H1 (cell line): ENCODE results near the gene ANKDD1A. TPM values are rescaled to one million over a fixed set of nuclear protein-coding genes. Genes with fewer than 3 reads are reported as not detected.

Experiments
- CTCF ChIA-PET: fragments of 300-600 bp; sonication (Branson Sonifier 250); formaldehyde crosslinking; loops from one replicate; lab custom pipeline; 2021; ENCODE audit not compliant: partially characterized antibody; lab: Charles Lee
- POLR2A ChIA-PET: fragments of 300-600 bp; sonication (Branson Sonifier 250); formaldehyde crosslinking; loops from one replicate; lab custom pipeline; 2021; ENCODE audit warnings: inconsistent platforms; ENCODE audit not compliant: partially characterized antibody; lab: Charles Lee
- DNase-seq, 2 experiments: peaks; one replicate each; pipeline versions ENCODE4 v3.0.0 to v3.0.0-alpha.2; 2010 to 2022; ENCODE audit warnings: low spot score in 2 of 2, low read depth in 1 of 2, mixed read lengths in 1 of 2
- FAIRE-seq: peaks from 2 replicates; lab custom pipeline; 2011; peaks lifted over from hg19 to GRCh38; lab: Jason Lieb, UNC
- H2AFZ ChIP-seq: 2 replicates; pipeline ENCODE4 v1.8.1; 2012; ENCODE audit warnings: low read length, inconsistent platforms
- H2AK5ac ChIP-seq: 2 replicates; pipeline ENCODE4 v1.6.1; 2013; ENCODE audit warnings: low read depth, low read length
- H2BK120ac ChIP-seq: replicated peaks from 2 replicates; pipeline ENCODE3; 2013; ENCODE audit warnings: low read depth, low read length, inconsistent platforms
- H2BK12ac ChIP-seq: 2 replicates; pipeline ENCODE4 v1.6.1; 2013; ENCODE audit warnings: low read depth, low read length
- H2BK15ac ChIP-seq: 2 replicates; pipeline ENCODE4 v1.6.1; 2013; ENCODE audit warnings: low read length
- H2BK20ac ChIP-seq: 2 replicates; pipeline ENCODE4 v1.6.1; 2013; ENCODE audit warnings: low read length
- H2BK5ac ChIP-seq: 2 replicates; pipeline ENCODE4 v1.6.1; 2013; ENCODE audit warnings: low read depth, low read length
- H3K14ac ChIP-seq: 2 replicates; pipeline ENCODE4 v1.6.1; 2013; ENCODE audit warnings: inconsistent platforms; ENCODE audit not compliant: insufficient read length
- H3K18ac ChIP-seq: 2 replicates; pipeline ENCODE4 v1.6.1; 2013; ENCODE audit warnings: low read length; ENCODE audit errors: extremely low read depth
- H3K23ac ChIP-seq: 2 replicates; pipeline ENCODE4 v1.6.1; 2013; ENCODE audit warnings: inconsistent platforms; ENCODE audit not compliant: insufficient read length
- H3K23me2 ChIP-seq: 2 replicates; pipeline ENCODE4 v1.6.1; 2013; ENCODE audit warnings: low read depth, low read length
- H3K27ac ChIP-seq: 2 replicates; pipeline ENCODE4 v1.6.1; 2011; ENCODE audit warnings: low read depth, low read length, inconsistent platforms
- H3K27me3 ChIP-seq, 4 experiments: replicated peaks in 1 of 4; 1 replicate in 1 of 4; 2 replicates in 3 of 4; pipeline versions ENCODE4 v1.6.1 to v1.8.1; 2011 to 2013; ENCODE audit warnings: low read length in 3 of 4, mild to moderate bottlenecking in 3 of 4, inconsistent platforms in 2 of 4, mixed read lengths in 2 of 4, moderate library complexity in 1 of 4; ENCODE audit not compliant: control insufficient read depth in 3 of 4, insufficient read depth in 3 of 4; ENCODE audit errors: extremely low read depth in 1 of 4
- H3K36me3 ChIP-seq, 4 experiments: 2 replicates each; pipeline versions ENCODE4 v1.6.1 to v1.8.1; 2011 to 2013; ENCODE audit warnings: mild to moderate bottlenecking in 4 of 4, low read length in 3 of 4, moderate library complexity in 2 of 4, control low read depth in 1 of 4, inconsistent platforms in 1 of 4; ENCODE audit not compliant: insufficient read depth in 4 of 4, control insufficient read depth in 2 of 4
- H3K4ac ChIP-seq: replicated peaks from 2 replicates; pipeline ENCODE3; 2013; ENCODE audit warnings: low read length, low read depth, mixed read lengths, inconsistent platforms; ENCODE audit not compliant: insufficient read length
- H3K4me1 ChIP-seq, 4 experiments: replicated peaks in 1 of 4; 1 replicate in 1 of 4; 2 replicates in 3 of 4; pipeline versions ENCODE4 v1.6.1 to v1.8.1; 2011 to 2013; ENCODE audit warnings: low read length in 3 of 4, inconsistent platforms in 2 of 4, mixed read lengths in 1 of 4; ENCODE audit not compliant: insufficient read depth in 4 of 4, control insufficient read depth in 3 of 4
- H3K4me2 ChIP-seq, 2 experiments: 2 replicates each; pipeline versions ENCODE4 v1.6.1 to v1.8.1; 2011 to 2013; ENCODE audit warnings: low read depth in 2 of 2, low read length in 2 of 2, control low read depth in 1 of 2, inconsistent platforms in 1 of 2, mild to moderate bottlenecking in 1 of 2; ENCODE audit not compliant: insufficient read depth in 1 of 2
- H3K4me3 ChIP-seq, 4 experiments: fragments of 200-600, 300-600 bp in 1 of 4; sonication (generic), shearing (Covaris generic), sonication (Bioruptor Twin) in 1 of 4; 2 replicates each; pipeline versions ENCODE4 v1.5.1 to v1.8.1; 2011 to 2016; ENCODE audit warnings: low read length in 4 of 4, low read depth in 3 of 4, control low read depth in 2 of 4, inconsistent platforms in 2 of 4, mild to moderate bottlenecking in 2 of 4, mixed read lengths in 1 of 4, moderate library complexity in 1 of 4; ENCODE audit not compliant: insufficient read depth in 2 of 4; ENCODE audit errors: extremely low read depth in 1 of 4
- H3K56ac ChIP-seq: replicated peaks from 2 replicates; pipeline ENCODE3; 2013; ENCODE audit warnings: low read depth, mild to moderate bottlenecking, mixed read lengths, low read length, inconsistent platforms; ENCODE audit not compliant: insufficient read length
- H3K79me1 ChIP-seq: 2 replicates; pipeline ENCODE4 v1.6.1; 2013; ENCODE audit warnings: low read depth, low read length, control low read depth
- H3K79me2 ChIP-seq, 2 experiments: 2 replicates each; pipeline versions ENCODE4 v1.6.1 to v1.8.1; 2012 to 2013; ENCODE audit warnings: low read length in 2 of 2, mild to moderate bottlenecking in 2 of 2, inconsistent platforms in 1 of 2; ENCODE audit not compliant: insufficient read depth in 2 of 2, control insufficient read depth in 1 of 2
- H3K9ac ChIP-seq, 4 experiments: replicated peaks in 1 of 4; 1 replicate in 1 of 4; 2 replicates in 3 of 4; pipeline versions ENCODE4 v1.6.1 to v1.8.1; 2011 to 2013; ENCODE audit warnings: low read depth in 3 of 4, low read length in 3 of 4, control low read depth in 2 of 4, mild to moderate bottlenecking in 2 of 4, moderate library complexity in 2 of 4, inconsistent platforms in 1 of 4; ENCODE audit errors: extremely low read depth in 1 of 4
- H3K9me3 ChIP-seq, 2 experiments: 2 replicates each; pipeline versions ENCODE4 v1.6.1 to v1.8.1; 2012 to 2013; ENCODE audit warnings: mild to moderate bottlenecking in 2 of 2, moderate library complexity in 2 of 2, control low read depth in 1 of 2, inconsistent platforms in 1 of 2, low read depth in 1 of 2, low read length in 1 of 2, mixed read lengths in 1 of 2; ENCODE audit not compliant: insufficient read depth in 2 of 2
- H4K20me1 ChIP-seq, 2 experiments: replicated peaks in 1 of 2; 2 replicates each; pipeline versions ENCODE3 to v1.8.1; 2011 to 2013; ENCODE audit warnings: inconsistent platforms in 2 of 2, low read length in 2 of 2, mild to moderate bottlenecking in 1 of 2; ENCODE audit not compliant: insufficient read depth in 2 of 2, control insufficient read depth in 1 of 2
- H4K5ac ChIP-seq: 2 replicates; pipeline ENCODE4 v1.6.1; 2013; ENCODE audit warnings: low read length, low read depth, mixed read lengths, inconsistent platforms; ENCODE audit not compliant: insufficient read length
- H4K8ac ChIP-seq: 2 replicates; pipeline ENCODE4 v1.8.0; 2013; ENCODE audit warnings: mild to moderate bottlenecking, moderate library complexity, low read length, inconsistent platforms; ENCODE audit not compliant: insufficient read depth; ENCODE audit errors: extremely low read depth
- H4K91ac ChIP-seq: replicated peaks from 2 replicates; pipeline ENCODE3; 2013; ENCODE audit warnings: low read length, mixed read lengths, inconsistent platforms; ENCODE audit not compliant: insufficient read length
- CHD1 ChIP-seq: IDR thresholded peaks from 2 replicates; pipeline ENCODE4 v1.6.1; 2012; ENCODE audit warnings: low read depth, low read length, improper control_type of control experiment
- TBP ChIP-seq: IDR thresholded peaks from 2 replicates; pipeline ENCODE4 v1.6.1; 2011; ENCODE audit warnings: low read depth, low read length, improper control_type of control experiment
- WGBS, 2 experiments: shearing (Covaris generic) in 1 of 2; methylation state at CpG; one replicate each; pipeline versions ENCODE4 v1.1.6 to v1.1.7; 2013 to 2015; ENCODE audit warnings: low lambda C conversion rate in 2 of 2, mixed read lengths in 2 of 2, inconsistent platforms in 1 of 2, low coverage in 1 of 2, missing lambda C conversion rate in 1 of 2; ENCODE audit not compliant: insufficient replicate concordance in 2 of 2, insufficient coverage in 1 of 2, insufficient read length in 1 of 2; ENCODE audit errors: extremely low coverage in 1 of 2, missing lambda C conversion rate in 1 of 2; 5-methylcytosine and 5-hydroxymethylcytosine counted together
- polyA plus RNA-seq, 7 experiments: library from polyadenylated mRNA; depleted of rRNA in 3 of 7; stranded (reverse) in 5 of 7; unstranded in 2 of 7; fragments of >200 nt in 5 of 7; fragments of 200-250 nt in 2 of 7; gene quantifications; 1 replicate in 5 of 7; 2 replicates in 1 of 7; 4 replicates in 1 of 7; pipeline versions ENCODE4 v1.2.1 to v1.2.3, GENCODE V29; 2011 to 2013; ENCODE audit warnings: missing spikeins in 2 of 7, mixed read lengths in 2 of 7
- total RNA-seq: library from RNA; stranded (reverse); fragmentation: NEBNext Ultra II Directional; extraction: Animal tissue kit (Norgen Biotek cat#: 25700); gene quantifications from 2 replicates; pipeline ENCODE4 v1.2.1, GENCODE V29; 2021

Gene ANKDD1A
- total and polyA plus RNA-seq, 2 of the 8 experiments (the other 6 are each of a cell fraction or from before 2014, with no cell fraction given): 4.1 to 5.0 TPM

DNA sequence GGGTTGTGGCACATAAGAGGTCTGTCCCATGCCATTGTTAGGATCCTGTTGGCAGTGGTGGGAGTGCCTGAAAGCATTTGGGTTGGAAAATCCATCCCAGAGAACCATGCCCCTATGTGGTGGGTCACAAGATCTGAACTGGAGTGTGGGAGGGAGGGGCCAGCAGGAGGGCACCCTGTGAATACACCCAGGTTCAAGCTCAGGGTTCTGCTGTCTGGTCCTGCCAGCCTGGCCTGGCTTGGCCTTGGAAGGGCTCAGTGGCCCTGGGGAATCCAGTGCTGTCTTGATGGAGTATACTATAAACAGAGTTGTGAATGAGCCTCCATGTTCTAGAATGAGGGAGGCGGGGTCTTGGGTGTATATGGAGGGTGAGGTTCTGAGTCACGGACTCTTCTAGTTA lies 11.8 kb downstream of the ANKDD1A start:
- Histone ChIP-seq H3K14ac (no peak overlapping the region), H3K18ac (no peak overlapping the region), H4K8ac (no peak overlapping the region), H3K27ac (no peak overlapping the region), H3K4me2 (no peak overlapping the region), H2AK5ac (no peak overlapping the region), H4K5ac (no peak overlapping the region), H3K79me1 (no peaks in the 10 kb centered on the region; the same call in 1 of the 2 replicates), H3K4ac (no peak overlapping the region), H3K9ac (no peak overlapping the region), H2BK120ac (no peak overlapping the region), H3K36me3 (no peaks in the 10 kb centered on the region), H3K4me1 (peaks cover 0 to 2% (median 0%) of the 10 kb centered on the region in 4 experiments; a peak in 1 of 7 replicates), H2BK20ac (no peak overlapping the region), H3K79me2 (no peaks in the 10 kb centered on the region), H3K27me3 (no peaks in the 10 kb centered on the region), H3K4me3 (no peak overlapping the region), H3K23me2 (no peaks in the 10 kb centered on the region), H3K23ac (no peak overlapping the region), H2AFZ (no peak overlapping the region), H3K9me3 (no peaks in the 10 kb centered on the region), H2BK15ac (no peak overlapping the region), H2BK12ac (no peak overlapping the region), H3K56ac (no peak overlapping the region), H2BK5ac (no peak overlapping the region), H4K20me1 (peaks cover 0 to 3% of the 10 kb centered on the region in 2 experiments), H4K91ac (no peak overlapping the region)
- ChIA-PET POLR2A (interaction anchor here (1.8 kb wide), 1 partner anchor 79 kb away, joined by 3 read pairs; no protein-coding TSS in a partner anchor), CTCF (interaction anchor here (1.1 kb wide), 1 partner anchor 189 kb away, joined by 3 read pairs; no protein-coding TSS in a partner anchor)
- FAIRE-seq: no peak
- 76% methylated on average over 2 of the region's 2 CpGs; no CpG with 5 or more reads in 1 of the 2 experiments for WGBS, 2 experiments
- no peak for DNase-seq
- TF ChIP-seq CHD1 (no peak), TBP (no peak)
